CD14-positive monocyte (primary cell): ENCODE data around the gene SBK1. TPM values are rescaled to one million over a fixed set of nuclear protein-coding genes. Genes with fewer than 3 reads are reported as not detected.

Experiments
- DNase-seq, 3 donors: peaks; one replicate each; pipeline ENCODE4 v3.0.0-alpha.2; 2011 to 2022
- H2AFZ ChIP-seq: 2 replicates; pipeline ENCODE4 v1.6.0; 2012; ENCODE audit warnings: mild to moderate bottlenecking, low read depth, low read length, inconsistent platforms; ENCODE audit not compliant: insufficient read depth, poor library complexity, severe bottlenecking
- H3K27ac ChIP-seq, 2 donors: 1 replicate in 1 of 2; 2 replicates in 1 of 2; pipeline ENCODE4 v1.5.1; 2012 to 2013; ENCODE audit warnings: low read length in 2 of 2, control low read depth in 1 of 2, inconsistent platforms in 1 of 2, low read depth in 1 of 2, mild to moderate bottlenecking in 1 of 2
- H3K27me3 ChIP-seq, 2 donors: one replicate each; pipeline versions ENCODE4 v1.6.0 to v1.6.1; 2011 to 2013; ENCODE audit warnings: low read length in 2 of 2; ENCODE audit not compliant: control insufficient read depth in 2 of 2, insufficient read depth in 2 of 2
- H3K36me3 ChIP-seq, 2 donors: replicated peaks in 1 of 2; 1 replicate in 1 of 2; 2 replicates in 1 of 2; pipeline versions ENCODE4 v1.5.1 to v1.6.1; 2012 to 2013; ENCODE audit warnings: low read length in 2 of 2, control low read depth in 1 of 2, inconsistent platforms in 1 of 2, mild to moderate bottlenecking in 1 of 2; ENCODE audit not compliant: insufficient read depth in 2 of 2, control insufficient read depth in 1 of 2
- H3K4me1 ChIP-seq, 2 donors: 1 replicate in 1 of 2; 2 replicates in 1 of 2; pipeline versions ENCODE4 v1.5.1 to v1.6.1; 2012 to 2013; ENCODE audit warnings: low read length in 2 of 2, control low read depth in 1 of 2, inconsistent platforms in 1 of 2, mild to moderate bottlenecking in 1 of 2, moderate library complexity in 1 of 2; ENCODE audit not compliant: insufficient read depth in 2 of 2, control insufficient read depth in 1 of 2
- H3K4me2 ChIP-seq: replicated peaks from 2 replicates; pipeline ENCODE3; 2012; ENCODE audit warnings: low read length, moderate library complexity, mild to moderate bottlenecking; ENCODE audit not compliant: poor library complexity, severe bottlenecking; ENCODE audit errors: extremely low read depth
- H3K4me3 ChIP-seq, 3 experiments: fragments of 200-600 bp in 1 of 3; sonication (generic) in 1 of 3; replicated peaks in 1 of 3; 1 replicate in 2 of 3; 2 replicates in 1 of 3; pipeline ENCODE4 v1.5.1; 2011 to 2013; ENCODE audit warnings: low read length in 3 of 3, mild to moderate bottlenecking in 3 of 3, control low read depth in 2 of 3, low read depth in 2 of 3, inconsistent platforms in 1 of 3, moderate library complexity in 1 of 3
- H3K79me2 ChIP-seq: 2 replicates; pipeline ENCODE4 v1.6.0; 2012; ENCODE audit warnings: mild to moderate bottlenecking, control low read depth, inconsistent platforms, low read length, moderate library complexity; ENCODE audit not compliant: insufficient read depth
- H3K9ac ChIP-seq: 2 replicates; pipeline ENCODE4 v1.6.0; 2017; ENCODE audit warnings: low read length, mild to moderate bottlenecking; ENCODE audit not compliant: insufficient read depth, poor library complexity, severe bottlenecking
- H3K9me3 ChIP-seq, 2 donors: replicated peaks in 1 of 2; 1 replicate in 1 of 2; 2 replicates in 1 of 2; pipeline versions ENCODE4 v1.5.1 to v1.6.1; 2012 to 2013; ENCODE audit warnings: low read length in 2 of 2, control low read depth in 1 of 2; ENCODE audit not compliant: control insufficient read depth in 1 of 2, insufficient read depth in 1 of 2
- H4K20me1 ChIP-seq: 2 replicates; pipeline ENCODE4 v1.6.0; 2012; ENCODE audit warnings: mild to moderate bottlenecking, low read length, control low read depth, moderate library complexity; ENCODE audit not compliant: insufficient read depth
- H3K27ac Mint-ChIP-seq, 7 donors: one replicate each; pipeline ENCODE4 v1.8.0; 2020; ENCODE audit warnings: mild to moderate bottlenecking in 7 of 7, mixed read lengths in 7 of 7, moderate library complexity in 6 of 7, inconsistent platforms in 2 of 7
- H3K27me3 Mint-ChIP-seq, 3 donors: one replicate each; pipeline ENCODE4 v1.8.0; 2021 to 2022; ENCODE audit warnings: low read depth in 3 of 3, mild to moderate bottlenecking in 3 of 3, mixed read lengths in 3 of 3, moderate library complexity in 3 of 3, inconsistent platforms in 1 of 3
- H3K36me3 Mint-ChIP-seq, 2 donors: one replicate each; pipeline ENCODE4 v1.8.0; 2020; ENCODE audit warnings: mixed read lengths in 2 of 2, inconsistent platforms in 1 of 2, mild to moderate bottlenecking in 1 of 2
- H3K4me1 Mint-ChIP-seq: one replicate; pipeline ENCODE4 v1.8.0; 2020; ENCODE audit warnings: mild to moderate bottlenecking, mixed read lengths
- H3K4me3 Mint-ChIP-seq, 2 donors: one replicate each; pipeline ENCODE4 v1.8.0; 2020; ENCODE audit warnings: mild to moderate bottlenecking in 2 of 2, mixed read lengths in 2 of 2, moderate library complexity in 1 of 2
- H3K9me3 Mint-ChIP-seq, 7 donors: one replicate each; pipeline ENCODE4 v1.8.0; 2020 to 2022; ENCODE audit warnings: mixed read lengths in 7 of 7, mild to moderate bottlenecking in 6 of 7, moderate library complexity in 6 of 7, inconsistent platforms in 2 of 7
- WGBS: methylation state at CpG from one replicate; pipeline ENCODE4 v1.1.5; 2013; ENCODE audit warnings: missing lambda C conversion rate; ENCODE audit not compliant: insufficient coverage; 5-methylcytosine and 5-hydroxymethylcytosine counted together
- intact Hi-C, 2 donors: fragments of 100-400 bp; cut with micrococcal nuclease; formaldehyde crosslinking; loops; one replicate each; pipeline versions ENCODE4 v1.15.0 to v1.15.1; 2023
- polyA plus RNA-seq, 3 donors: library from polyadenylated mRNA; depleted of rRNA in 1 of 3; unstranded in 2 of 3; stranded (reverse) in 1 of 3; fragments of 300-500 nt in 2 of 3; fragments of >200 nt in 1 of 3; fragmentation: Illumina TruSeq in 2 of 3; gene quantifications; 1 replicate in 2 of 3; 2 replicates in 1 of 3; pipeline ENCODE4 v1.2.3, GENCODE V29; 2012 to 2021
- TF ChIP-seq, protein P1 (sequence below): fragments of 200-600 bp; IDR thresholded peaks from one replicate; pipeline ENCODE4 v1.8.0; 2022; ENCODE audit warnings: antibody characterized with exemption, mild to moderate bottlenecking

Gene SBK1
- polyA plus RNA-seq, 3 donors, result 0.04 TPM; not detected in 2

DNA sequence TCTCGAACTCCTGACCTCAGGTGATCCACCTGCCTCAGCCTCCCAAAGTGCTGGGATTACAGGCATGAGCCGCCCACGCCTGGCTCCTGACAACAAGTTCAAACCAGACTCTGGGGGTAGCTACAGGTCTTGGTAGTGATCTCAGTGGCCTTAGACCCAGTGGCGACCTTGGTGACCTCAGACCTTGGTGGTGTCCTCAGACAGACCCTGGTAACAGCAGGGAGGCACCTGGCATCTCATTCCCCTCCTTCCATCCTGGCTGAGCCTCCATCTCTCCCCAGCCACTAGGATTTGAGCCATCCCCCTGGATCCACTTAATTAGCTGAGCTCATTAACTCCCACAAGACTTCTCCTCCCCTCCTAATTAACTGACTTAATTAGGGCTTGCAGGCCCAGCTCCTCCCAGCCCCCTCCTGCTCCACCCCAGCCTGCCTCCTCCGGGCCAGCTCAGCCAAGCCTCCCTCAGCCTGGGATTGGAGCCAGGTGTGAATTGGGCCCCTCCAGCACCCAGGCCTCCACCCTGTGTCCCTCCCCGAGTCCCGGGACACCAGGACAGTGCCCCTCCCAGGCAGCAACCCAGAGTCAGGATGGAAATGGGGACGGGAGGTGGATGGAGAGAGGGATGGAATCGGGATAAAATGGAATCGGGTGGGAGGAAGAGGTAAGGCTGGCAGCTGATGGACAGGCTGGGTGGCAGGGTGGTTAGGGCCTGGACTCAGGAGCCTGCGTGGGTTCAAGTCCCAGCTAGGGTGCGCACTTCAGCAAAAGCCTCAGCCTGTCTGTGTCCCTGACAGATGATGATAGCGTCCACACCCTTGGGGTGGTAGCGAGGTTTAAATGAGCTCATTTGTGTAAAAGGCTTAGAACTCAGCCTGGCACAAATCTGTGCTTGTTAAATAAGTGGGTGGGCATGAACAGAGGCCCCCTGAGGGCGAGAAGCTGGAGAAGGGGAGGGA is 11.2 kb upstream of the SBK1 start:
- Mint-ChIP-seq H3K4me1 (peaks cover 8% of the 10 kb centered on the region), H3K4me3 (no peak overlapping the region), H3K9me3 (peaks cover 0 to 2% (median 0%) of the 10 kb centered on the region in 7 donors), H3K36me3 (no peaks in the 10 kb centered on the region), H3K27me3 (peaks cover 14 to 16% (median 14%) of the 10 kb centered on the region in 3 donors), H3K27ac (peak overlapping the region in 1 of 7 donors; percentile 76)
- Histone ChIP-seq H3K4me2 (no peak overlapping the region), H3K9me3 (no peaks in the 10 kb centered on the region), H3K9ac (peak overlapping the region; percentile 15), H3K4me3 (no peak overlapping the region), H3K79me2 (no peaks in the 10 kb centered on the region), H2AFZ (no peak overlapping the region), H3K27ac (no peak overlapping the region), H3K36me3 (no peaks in the 10 kb centered on the region), H3K27me3 (peaks cover 0 to 10% of the 10 kb centered on the region in 2 donors), H4K20me1 (no peaks in the 10 kb centered on the region), H3K4me1 (peaks cover 5 to 7% of the 10 kb centered on the region in 2 donors)
- TF ChIP-seq, protein P1, sequence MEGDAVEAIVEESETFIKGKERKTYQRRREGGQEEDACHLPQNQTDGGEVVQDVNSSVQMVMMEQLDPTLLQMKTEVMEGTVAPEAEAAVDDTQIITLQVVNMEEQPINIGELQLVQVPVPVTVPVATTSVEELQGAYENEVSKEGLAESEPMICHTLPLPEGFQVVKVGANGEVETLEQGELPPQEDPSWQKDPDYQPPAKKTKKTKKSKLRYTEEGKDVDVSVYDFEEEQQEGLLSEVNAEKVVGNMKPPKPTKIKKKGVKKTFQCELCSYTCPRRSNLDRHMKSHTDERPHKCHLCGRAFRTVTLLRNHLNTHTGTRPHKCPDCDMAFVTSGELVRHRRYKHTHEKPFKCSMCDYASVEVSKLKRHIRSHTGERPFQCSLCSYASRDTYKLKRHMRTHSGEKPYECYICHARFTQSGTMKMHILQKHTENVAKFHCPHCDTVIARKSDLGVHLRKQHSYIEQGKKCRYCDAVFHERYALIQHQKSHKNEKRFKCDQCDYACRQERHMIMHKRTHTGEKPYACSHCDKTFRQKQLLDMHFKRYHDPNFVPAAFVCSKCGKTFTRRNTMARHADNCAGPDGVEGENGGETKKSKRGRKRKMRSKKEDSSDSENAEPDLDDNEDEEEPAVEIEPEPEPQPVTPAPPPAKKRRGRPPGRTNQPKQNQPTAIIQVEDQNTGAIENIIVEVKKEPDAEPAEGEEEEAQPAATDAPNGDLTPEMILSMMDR, result no peak
- WGBS, result 92% methylated on average over 13 of the region's 15 CpGs
- DNase-seq, result no peak
- intact Hi-C loops, result no loop called here

DNA sequence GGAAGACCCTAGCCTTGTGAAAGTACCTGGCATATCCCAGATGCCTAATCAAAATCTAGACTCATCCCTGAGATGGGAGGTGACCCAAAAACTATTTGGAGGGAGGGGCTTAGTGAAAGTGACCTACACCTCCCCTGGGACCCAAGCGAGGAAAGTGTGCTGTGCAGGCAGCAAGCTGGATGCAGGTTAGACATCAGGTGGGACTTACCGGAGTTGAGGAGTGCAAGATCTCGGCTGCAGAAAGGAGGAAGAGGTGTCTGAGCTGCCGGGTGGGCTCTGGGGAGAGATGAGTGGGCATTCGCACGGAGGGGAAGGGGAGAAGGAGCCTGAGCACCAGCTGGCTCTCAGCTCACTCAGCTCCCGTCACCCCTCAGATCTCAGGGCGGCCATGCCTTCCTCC is 10.3 kb upstream of the SBK1 start:
- TF ChIP-seq, protein P1, result no peak
- Histone ChIP-seq H3K9ac (no peak overlapping the region), H3K4me2 (no peak overlapping the region), H2AFZ (no peak overlapping the region), H3K4me1 (peaks cover 5 to 7% of the 10 kb centered on the region in 2 donors), H3K36me3 (no peaks in the 10 kb centered on the region), H3K27ac (no peak overlapping the region), H3K9me3 (no peaks in the 10 kb centered on the region), H3K27me3 (peaks cover 0 to 9% of the 10 kb centered on the region in 2 donors), H3K4me3 (no peak overlapping the region), H4K20me1 (no peaks in the 10 kb centered on the region), H3K79me2 (no peaks in the 10 kb centered on the region)
- Mint-ChIP-seq H3K9me3 (peaks cover 0 to 2% (median 0%) of the 10 kb centered on the region in 7 donors), H3K4me1 (peaks cover 8% of the 10 kb centered on the region), H3K27ac (no peak overlapping the region), H3K27me3 (peaks cover 12 to 16% (median 13%) of the 10 kb centered on the region in 3 donors), H3K36me3 (no peaks in the 10 kb centered on the region), H3K4me3 (no peak overlapping the region)
- DNase-seq, result no peak
- intact Hi-C loops, result no loop called here
- WGBS, result 95% methylated on average over 4 of the region's 8 CpGs
